ENCODE data around the gene KCNMA1. TPM values are rescaled to one million over a fixed set of nuclear protein-coding genes. Genes with fewer than 3 reads are reported as not detected.

KCNMA1 gene
- total and polyA plus RNA-seq, 5 experiments from 2014 or later: not detected

DNA sequence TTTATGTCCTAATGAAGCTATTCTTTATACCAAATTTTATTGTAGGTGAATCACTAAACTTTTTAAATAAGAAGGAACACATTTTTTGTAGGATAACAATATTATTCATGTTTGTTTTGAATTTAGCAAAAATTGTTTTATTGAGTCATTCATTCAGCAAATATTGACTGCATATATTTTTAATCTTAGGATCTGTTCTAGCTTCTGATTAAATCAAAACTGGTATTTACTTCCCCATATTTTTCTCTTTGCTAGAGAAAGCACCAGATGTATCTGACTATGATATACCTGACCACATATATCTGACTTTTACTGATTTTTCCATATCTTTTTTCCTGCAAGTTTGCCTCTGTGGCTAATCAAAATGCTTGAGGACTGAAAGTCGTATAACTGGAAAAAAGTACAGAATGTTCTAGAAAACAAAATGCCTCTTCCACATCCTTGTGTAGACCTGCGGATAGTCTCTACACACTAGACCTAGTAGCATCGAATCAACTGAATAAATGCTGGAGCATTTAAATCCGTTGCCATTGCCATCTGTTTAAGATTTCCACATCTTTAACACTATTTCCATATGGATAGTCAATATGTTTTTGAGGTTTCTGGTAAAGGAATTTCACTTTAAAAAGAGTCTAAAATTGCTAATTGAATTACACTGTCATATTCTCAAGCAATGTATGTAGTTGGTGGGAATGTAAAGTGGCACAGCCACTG lies 594.7 kb downstream of the KCNMA1 start:
- Mint-ChIP-seq H3K36me3 (no peaks in the 10 kb centered on the region), H3K4me1 (peaks cover 4 to 23% (median 11%) of the 10 kb centered on the region in 4 donors), H3K9me3 (no peaks in the 10 kb centered on the region), H3K27ac (peak overlapping the region in 1 of 10 donors; percentile 37), H3K27me3 (peaks cover 0 to 2% (median 0%) of the 10 kb centered on the region in 5 donors), H3K4me3 (no peak overlapping the region)
- POLR2A ChIA-PET: interaction anchor here (1.6 kb wide), 1 partner anchor 14 kb away, joined by 5 read pairs; no protein-coding TSS in a partner anchor
- DNase-seq (no peak), ATAC-seq (no peak)

DNA sequence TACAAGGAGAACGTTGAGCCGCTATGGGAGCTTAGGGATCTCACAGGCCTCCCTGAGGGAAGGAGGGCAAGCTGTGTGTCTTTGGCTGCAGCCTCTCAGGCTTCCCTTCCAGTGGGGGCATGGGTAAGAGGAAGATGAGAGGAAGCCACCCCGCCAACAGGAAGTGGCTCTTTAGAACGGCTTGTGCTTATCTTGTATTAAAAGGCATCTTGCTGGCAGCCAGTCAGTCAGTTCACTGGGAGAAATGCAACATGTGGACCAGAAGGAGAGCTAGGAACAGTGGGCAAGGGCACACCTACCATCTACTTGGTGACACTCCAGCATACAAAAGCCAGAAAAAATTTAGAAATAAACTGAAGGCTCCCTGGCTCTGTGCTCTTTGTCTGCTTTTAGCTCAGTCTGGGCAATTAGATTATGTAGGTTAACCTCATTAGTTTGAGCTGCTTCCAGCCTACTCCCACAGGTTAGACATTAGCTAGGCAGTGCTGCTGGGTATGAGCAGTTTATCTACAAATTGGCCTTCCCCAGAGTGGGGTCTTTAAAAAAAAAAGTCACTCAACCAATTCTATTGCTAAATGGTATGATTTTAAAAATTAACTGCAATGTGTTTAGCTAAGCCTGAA lies 595.9 kb downstream of the KCNMA1 start:
- peak overlapping the region; percentile 18 to 91 (median 79) for H3K27ac Mint-ChIP-seq
- H3K4me1 Mint-ChIP-seq: peaks cover 4 to 26% (median 12%) of the 10 kb centered on the region in 4 donors
- H3K36me3 Mint-ChIP-seq: no peaks in the 10 kb centered on the region
- peaks cover 0 to 2% (median 0%) of the 10 kb centered on the region in 5 donors for H3K27me3 Mint-ChIP-seq
- peak overlapping the region; percentile 13 to 78 (median 46) for H3K4me3 Mint-ChIP-seq
- POLR2A ChIA-PET: interaction anchor here (0.9 to 1.6 kb wide), 2 partner anchors 13 to 223 kb away, joined by 3 to 5 read pairs; no protein-coding TSS in a partner anchor
- DNase-seq (peak in 8 of 10 donors; percentile 2 to 68 (median 30)), ATAC-seq (peak; percentile 93 to 94)
- no peaks in the 10 kb centered on the region for H3K9me3 Mint-ChIP-seq

DNA sequence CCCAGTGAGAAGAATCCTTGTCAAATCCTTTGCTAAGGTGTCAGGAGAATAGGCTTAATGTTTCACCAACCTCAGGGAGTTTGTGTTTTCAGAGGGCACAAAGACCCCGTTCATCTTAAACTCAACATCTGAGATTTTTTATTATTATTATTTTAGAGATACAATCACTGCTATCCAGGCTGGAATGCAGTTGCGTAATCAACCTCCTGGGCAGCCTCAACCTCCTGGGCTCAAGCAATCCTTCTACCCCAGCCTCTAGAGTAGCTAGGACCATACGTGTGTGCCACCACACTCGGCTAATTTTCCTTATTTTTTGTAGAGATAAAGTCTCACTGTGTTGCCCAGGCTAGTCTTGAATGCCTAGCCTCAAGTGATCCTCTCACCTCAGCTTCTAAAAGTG lies 599.2 kb downstream of the KCNMA1 start:
- H3K27me3 Mint-ChIP-seq: peaks cover 0 to 7% (median 0%) of the 10 kb centered on the region in 5 donors
- H3K9me3 Mint-ChIP-seq: no peaks in the 10 kb centered on the region
- peaks cover 7 to 26% (median 12%) of the 10 kb centered on the region in 4 donors for H3K4me1 Mint-ChIP-seq
- ATAC-seq (no peak), DNase-seq (no peak)
- peak overlapping the region in 1 of 10 donors; percentile 30 for H3K4me3 Mint-ChIP-seq
- peaks cover 0 to 1% (median 0%) of the 10 kb centered on the region in 3 donors for H3K36me3 Mint-ChIP-seq
- POLR2A ChIA-PET: no interaction called here
- peak overlapping the region in 8 of 10 donors; percentile 7 to 85 (median 54) for H3K27ac Mint-ChIP-seq

DNA sequence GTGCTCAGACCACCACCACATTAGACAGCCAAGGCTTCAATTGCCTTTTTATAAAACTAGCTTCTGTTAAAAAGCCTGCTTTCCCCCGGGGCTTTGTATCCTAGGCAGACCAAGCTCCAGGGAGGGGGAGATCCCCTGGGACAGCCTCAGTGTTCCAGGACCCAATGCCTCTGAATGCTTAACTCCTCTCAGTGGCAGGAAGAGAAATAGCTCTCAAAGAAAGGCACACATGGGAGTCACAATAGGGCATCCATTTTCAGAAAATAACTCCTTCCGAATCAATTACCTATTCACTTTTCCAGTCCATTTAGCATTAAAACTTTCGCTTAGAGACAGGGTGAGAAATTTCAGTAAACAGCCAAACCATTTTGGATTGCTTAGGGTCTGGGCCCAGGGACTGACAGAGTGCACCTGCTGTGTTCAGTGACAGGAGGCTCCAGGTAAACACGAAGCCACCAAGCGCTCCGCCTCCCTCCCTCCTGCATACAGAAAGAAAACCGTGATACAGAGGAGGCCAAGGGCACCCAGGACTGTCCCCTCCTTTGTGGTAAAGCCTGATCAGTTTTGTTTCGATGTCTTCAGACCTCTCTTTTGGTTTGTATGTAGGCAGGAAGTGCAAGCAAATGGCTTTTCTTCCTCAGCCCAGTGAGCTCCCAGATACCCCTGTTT lies 599.7 kb downstream of the KCNMA1 start:
- no peak for ATAC-seq
- H3K4me1 Mint-ChIP-seq: peaks cover 9 to 25% (median 12%) of the 10 kb centered on the region in 4 donors
- H3K27ac Mint-ChIP-seq: peak overlapping the region in 9 of 10 donors; percentile 7 to 85 (median 44)
- H3K4me3 Mint-ChIP-seq: peak overlapping the region in 2 of 10 donors; percentile 30 to 31
- H3K27me3 Mint-ChIP-seq: peaks cover 0 to 12% (median 2%) of the 10 kb centered on the region in 5 donors
- DNase-seq: no peak
- H3K9me3 Mint-ChIP-seq: no peaks in the 10 kb centered on the region
- POLR2A ChIA-PET: no interaction called here
- peaks cover 0 to 1% (median 0%) of the 10 kb centered on the region in 3 donors for H3K36me3 Mint-ChIP-seq

DNA sequence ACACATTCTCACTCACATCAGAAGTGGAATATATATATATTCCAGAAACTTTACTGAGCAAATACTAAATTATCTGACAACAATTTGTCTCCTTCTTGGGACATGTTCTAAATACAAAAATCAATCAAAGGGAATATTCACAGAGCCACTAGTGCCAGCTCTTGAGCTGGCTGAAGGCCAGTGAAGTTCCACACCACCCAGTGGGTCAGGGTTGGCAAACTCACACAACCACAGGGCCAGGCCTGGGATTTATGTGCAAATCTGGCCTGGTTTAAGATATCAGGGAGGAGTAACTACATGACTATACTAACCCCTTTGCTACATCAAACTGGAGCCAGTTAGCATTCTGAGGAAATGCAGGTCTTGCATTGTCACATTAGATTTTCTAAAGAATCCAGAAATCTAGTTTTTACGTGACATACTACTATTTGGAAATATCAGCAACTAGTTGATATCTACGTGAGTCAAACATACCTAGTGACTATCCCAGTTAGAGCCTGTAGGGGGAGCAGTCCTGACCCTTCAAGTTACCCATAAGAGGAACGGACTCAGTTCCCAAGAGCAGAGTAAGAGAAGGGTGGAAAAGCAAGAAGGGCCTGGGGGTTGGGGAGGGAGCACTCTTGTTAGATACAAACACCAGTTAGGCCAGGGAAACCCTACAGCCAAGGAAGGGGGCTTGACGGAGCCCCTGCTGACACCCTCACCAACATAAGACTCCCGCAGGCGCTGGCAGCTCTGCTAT lies 600.4 kb downstream of the KCNMA1 start:
- H3K36me3 Mint-ChIP-seq: peaks cover 0 to 1% (median 0%) of the 10 kb centered on the region in 3 donors
- peaks cover 0 to 13% (median 2%) of the 10 kb centered on the region in 5 donors for H3K27me3 Mint-ChIP-seq
- no peaks in the 10 kb centered on the region for H3K9me3 Mint-ChIP-seq
- H3K27ac Mint-ChIP-seq: peak overlapping the region in 4 of 10 donors; percentile 31 to 79 (median 40)
- POLR2A ChIA-PET: no interaction called here
- DNase-seq (no peak), ATAC-seq (no peak)
- H3K4me1 Mint-ChIP-seq: peaks cover 9 to 23% (median 12%) of the 10 kb centered on the region in 4 donors
- H3K4me3 Mint-ChIP-seq: no peak overlapping the region

DNA sequence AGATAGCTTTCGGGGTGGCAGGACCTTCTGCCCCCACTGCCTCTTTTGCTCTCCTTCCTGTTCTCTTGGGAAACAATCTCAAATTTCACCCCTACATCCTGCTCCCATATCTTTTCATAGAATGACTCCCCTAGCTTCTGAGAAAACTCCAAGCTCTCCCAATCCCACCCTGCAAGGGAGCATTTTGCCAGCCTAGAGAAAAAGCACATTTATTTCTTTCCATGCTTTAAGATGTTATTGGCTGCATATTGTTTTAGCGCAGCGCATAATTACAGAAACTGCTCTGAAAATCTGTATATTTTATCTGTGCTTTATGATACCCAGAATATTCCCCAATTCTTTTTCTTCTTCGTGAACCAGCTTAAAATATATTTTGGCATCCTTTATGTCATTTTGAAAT lies 601.3 kb downstream of the KCNMA1 start:
- POLR2A ChIA-PET: no interaction called here
- Mint-ChIP-seq H3K36me3 (peaks cover 0 to 1% (median 0%) of the 10 kb centered on the region in 3 donors), H3K4me3 (no peak overlapping the region), H3K27ac (peak overlapping the region in 3 of 10 donors; percentile 6 to 66 (median 38)), H3K27me3 (peaks cover 0 to 20% (median 2%) of the 10 kb centered on the region in 5 donors), H3K9me3 (no peaks in the 10 kb centered on the region), H3K4me1 (peaks cover under 1 to 16% (median 6%) of the 10 kb centered on the region in 4 donors)
- ATAC-seq: no peak
- DNase-seq: no peak

DNA sequence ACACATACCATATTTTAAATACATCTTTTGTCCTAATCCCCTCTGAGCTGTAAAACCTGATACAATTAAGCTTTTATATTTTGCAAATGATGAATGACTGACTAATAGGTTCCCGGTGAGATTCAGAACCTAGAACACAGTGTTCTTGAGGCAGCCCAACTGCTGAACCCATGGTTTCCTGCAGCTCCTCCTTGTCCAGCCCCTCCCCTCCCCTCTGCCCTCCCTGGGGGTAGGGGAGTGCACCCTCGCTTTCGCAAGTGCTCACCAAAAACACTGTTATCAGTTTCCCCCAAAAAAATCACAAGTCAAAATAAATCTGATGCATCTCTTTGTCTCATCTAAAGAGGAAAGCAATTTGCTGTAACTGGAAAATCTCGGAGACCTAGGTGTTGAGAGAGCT lies 602.8 kb downstream of the KCNMA1 start:
- ATAC-seq (no peak), DNase-seq (no peak)
- POLR2A ChIA-PET: interaction anchor here (0.7 kb wide), 1 partner anchor 15 kb away, joined by 3 read pairs; no protein-coding TSS in a partner anchor

DNA sequence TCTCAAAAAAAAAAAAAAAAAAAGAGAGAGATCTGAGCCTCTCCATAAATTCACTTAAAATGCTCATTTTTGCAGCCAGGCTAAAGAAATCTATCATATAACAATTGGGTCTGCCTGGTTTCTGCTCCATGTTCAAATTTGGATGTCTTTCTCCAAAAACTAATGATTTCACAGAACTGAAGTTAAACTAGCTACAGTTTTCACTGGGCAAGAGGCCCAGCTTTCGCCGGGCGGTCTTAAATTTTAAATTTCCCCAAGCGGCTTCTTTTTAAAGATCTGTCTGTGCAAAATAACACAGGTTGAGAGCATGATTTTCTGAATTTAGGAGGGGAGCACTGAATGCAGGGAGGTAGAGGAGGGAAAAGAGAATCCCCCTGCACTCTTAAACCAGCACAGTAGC lies 603.4 kb downstream of the KCNMA1 start:
- Mint-ChIP-seq H3K27ac (no peak overlapping the region), H3K27me3 (peaks cover 0 to 26% (median 2%) of the 10 kb centered on the region in 5 donors), H3K9me3 (no peaks in the 10 kb centered on the region), H3K36me3 (peaks cover 0 to 1% (median 0%) of the 10 kb centered on the region in 3 donors), H3K4me3 (no peak overlapping the region), H3K4me1 (peaks cover 0 to 15% (median 11%) of the 10 kb centered on the region in 4 donors)
- POLR2A ChIA-PET: interaction anchor here (0.7 kb wide), 1 partner anchor 14 kb away, joined by 3 read pairs; no protein-coding TSS in a partner anchor
- DNase-seq (no peak), ATAC-seq (no peak)

More for the DNA sequence above, 602.8 kb downstream of the KCNMA1 start:
- Mint-ChIP-seq H3K4me3 (no peak overlapping the region), H3K27me3 (peaks cover 0 to 20% (median 2%) of the 10 kb centered on the region in 5 donors), H3K36me3 (peaks cover 0 to 1% (median 0%) of the 10 kb centered on the region in 3 donors), H3K27ac (peak overlapping the region in 3 of 10 donors; percentile 28 to 62 (median 44)), H3K9me3 (no peaks in the 10 kb centered on the region), H3K4me1 (peaks cover 0 to 15% (median 9%) of the 10 kb centered on the region in 4 donors)

DNA sequence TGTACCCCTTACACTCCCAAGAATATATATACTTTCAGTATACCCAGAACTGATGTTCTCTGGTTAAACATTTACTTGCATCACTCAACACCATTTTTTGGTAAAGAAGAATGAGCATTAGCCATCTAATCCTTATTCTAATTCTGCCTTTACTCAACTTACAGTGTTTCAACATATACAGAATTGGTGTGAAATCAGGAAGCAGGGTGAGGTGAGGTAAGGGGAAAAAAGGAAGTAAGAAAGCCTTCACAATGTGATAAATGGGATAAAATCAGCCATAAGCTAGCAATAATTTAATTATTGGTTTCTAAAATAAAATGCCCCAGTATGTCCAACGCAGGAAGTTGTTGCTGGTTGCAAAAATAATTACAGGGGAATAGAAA lies 605.4 kb downstream of the KCNMA1 start:
- Mint-ChIP-seq H3K9me3 (no peaks in the 10 kb centered on the region), H3K36me3 (peaks cover 0 to 1% (median 0%) of the 10 kb centered on the region in 3 donors), H3K27me3 (peaks cover 4 to 38% (median 11%) of the 10 kb centered on the region in 5 donors), H3K4me3 (no peak overlapping the region), H3K27ac (no peak overlapping the region), H3K4me1 (peaks cover 0 to 10% (median 4%) of the 10 kb centered on the region in 4 donors)
- POLR2A ChIA-PET: no interaction called here
- ATAC-seq: no peak
- DNase-seq: no peak

DNA sequence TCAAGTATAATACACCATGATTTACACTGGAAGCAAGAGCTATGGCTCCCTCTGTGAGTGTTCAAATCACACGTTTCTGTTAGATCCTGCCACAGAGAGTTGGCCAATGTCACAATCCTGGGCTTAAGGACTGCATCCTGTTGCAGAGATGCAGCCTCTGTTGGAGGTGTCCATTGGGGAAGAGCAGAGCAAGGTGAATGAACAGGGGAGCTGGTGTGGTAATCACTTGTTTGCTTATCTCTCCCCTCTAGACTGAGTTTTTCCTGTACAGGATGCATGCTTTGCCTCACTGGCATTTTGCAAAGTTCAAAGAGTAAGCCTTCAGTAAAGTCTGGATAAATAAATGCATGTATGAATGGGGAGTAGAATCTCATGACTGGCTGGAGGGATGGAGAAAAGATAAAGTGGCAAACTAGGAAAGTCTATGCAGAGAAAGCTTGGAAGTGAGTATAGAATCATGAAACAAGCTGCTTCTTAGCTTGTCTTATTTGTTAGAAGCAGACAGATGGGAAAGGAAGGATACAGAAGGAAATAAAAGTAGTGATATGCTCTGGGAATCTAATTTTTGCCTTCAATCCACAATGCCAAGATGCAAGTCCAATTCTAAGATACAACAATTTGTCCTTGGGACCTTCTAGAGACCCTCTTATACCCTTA lies 605.9 kb downstream of the KCNMA1 start:
- H3K4me1 Mint-ChIP-seq: peaks cover 0 to 10% (median 4%) of the 10 kb centered on the region in 4 donors
- POLR2A ChIA-PET: no interaction called here
- peaks cover 0 to 1% (median 0%) of the 10 kb centered on the region in 3 donors for H3K36me3 Mint-ChIP-seq
- H3K4me3 Mint-ChIP-seq: no peak overlapping the region
- ATAC-seq (no peak), DNase-seq (no peak)
- H3K27ac Mint-ChIP-seq: peak overlapping the region in 1 of 10 donors; percentile 10
- no peaks in the 10 kb centered on the region for H3K9me3 Mint-ChIP-seq
- H3K27me3 Mint-ChIP-seq: peaks cover 4 to 38% (median 11%) of the 10 kb centered on the region in 5 donors

DNA sequence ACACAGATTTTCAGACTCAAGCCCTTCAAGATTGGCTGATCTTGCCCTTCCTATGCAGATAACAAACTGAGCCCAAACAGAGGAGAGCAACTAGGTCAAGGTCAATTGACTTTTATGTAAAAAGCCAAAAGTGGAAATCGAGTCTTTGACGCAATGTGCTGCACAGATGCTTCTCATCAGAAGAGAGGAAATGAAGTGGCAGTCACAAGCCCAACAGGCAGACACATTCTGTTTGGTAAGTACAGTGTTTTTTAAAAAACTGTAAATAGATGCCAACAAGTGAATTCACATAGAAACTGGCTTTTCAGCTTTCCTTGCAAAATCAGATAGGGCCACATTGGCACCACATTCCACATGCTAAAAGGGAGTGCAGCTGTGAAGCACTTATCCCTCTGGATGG lies 606.6 kb downstream of the KCNMA1 start:
- Mint-ChIP-seq H3K27ac (no peak overlapping the region), H3K9me3 (no peaks in the 10 kb centered on the region), H3K4me1 (peaks cover 0 to 10% (median 4%) of the 10 kb centered on the region in 4 donors), H3K27me3 (peaks cover 4 to 38% (median 11%) of the 10 kb centered on the region in 5 donors), H3K36me3 (no peaks in the 10 kb centered on the region), H3K4me3 (no peak overlapping the region)
- DNase-seq (no peak), ATAC-seq (no peak)
- POLR2A ChIA-PET: no interaction called here

All from naive thymus-derived CD8-positive, alpha-beta T cell (primary cell).